HEK293 (cell line): ENCODE data around the gene EIF4EBP3.

Experiments
- CTCF ChIA-PET: fragments of 350-600 bp; formaldehyde crosslinking; extraction: SDS; loops from one replicate; lab custom pipeline; 2021; ENCODE audit warnings: antibody characterized with exemption; lab: Yijun Ruan, JAX
- POLR2A ChIA-PET: fragments of 300-600 bp; formaldehyde crosslinking; extraction: SDS; loops from one replicate; lab custom pipeline; 2020; ENCODE audit warnings: antibody characterized with exemption, inconsistent platforms; lab: Yijun Ruan, JAX
- H3K27ac ChIP-seq: fragments of 200-500 bp; sonication (Bioruptor generic); 2 replicates; pipeline ENCODE4 v1.5.1; 2014; ENCODE audit warnings: low read depth, low read length, control low read depth, inconsistent platforms; ENCODE audit errors: extremely low read depth
- H3K36me3 ChIP-seq, 2 experiments: fragments of 200-500 bp in 1 of 2; sonication (Bioruptor generic) in 1 of 2; 1 replicate in 1 of 2; 2 replicates in 1 of 2; pipeline ENCODE4 v1.5.1; 2014 to 2017; ENCODE audit warnings: inconsistent platforms in 2 of 2, low read length in 2 of 2; ENCODE audit not compliant: control insufficient read depth in 2 of 2, insufficient read depth in 1 of 2
- H3K4me1 ChIP-seq: fragments of 200-500 bp; sonication (Bioruptor generic); 2 replicates; pipeline ENCODE4 v1.5.1; 2014; ENCODE audit warnings: mild to moderate bottlenecking, low read length, inconsistent platforms; ENCODE audit not compliant: control insufficient read depth, insufficient read depth
- H3K4me3 ChIP-seq: 2 replicates; pipeline ENCODE4 v1.5.1; 2011; ENCODE audit warnings: low read depth, mild to moderate bottlenecking, control low read depth, low read length, moderate library complexity
- H3K9me3 ChIP-seq: fragments of 200-500 bp; sonication (Bioruptor generic); 2 replicates; pipeline ENCODE4 v1.5.1; 2014; ENCODE audit warnings: low read depth, low read length, inconsistent platforms; ENCODE audit not compliant: control insufficient read depth, insufficient read depth
- BCL6B ChIP-seq: fragments of 450-650 bp; formaldehyde crosslinking; IDR thresholded peaks from 2 replicates; pipeline ENCODE4 v1.5.1; 2017; ENCODE audit warnings: missing biosample characterization, missing genetic modification characterization
- HOXC10 ChIP-seq: sonication (generic); formaldehyde crosslinking; IDR thresholded peaks from 2 replicates; pipeline ENCODE4 v1.8.1; 2023; ENCODE audit warnings: mild to moderate bottlenecking, missing genetic modification reagents
- INSM2 ChIP-seq: fragments of 450-650 bp; formaldehyde crosslinking; IDR thresholded peaks from 2 replicates; pipeline ENCODE4 v1.5.1; 2016; ENCODE audit warnings: missing biosample characterization, missing genetic modification characterization
- OVOL3 ChIP-seq: fragments of 450-650 bp; formaldehyde crosslinking; IDR thresholded peaks from 2 replicates; pipeline ENCODE4 v1.5.1; 2016; ENCODE audit warnings: missing biosample characterization, missing genetic modification characterization
- SCRT2 ChIP-seq: fragments of 450-650 bp; formaldehyde crosslinking; IDR thresholded peaks from 2 replicates; pipeline ENCODE4 v1.5.1; 2016; ENCODE audit warnings: missing biosample characterization, missing genetic modification characterization
- TSHZ1 ChIP-seq: fragments of 450-650 bp; formaldehyde crosslinking; IDR thresholded peaks from 2 replicates; pipeline ENCODE4 v1.5.1; 2016; ENCODE audit warnings: missing biosample characterization, missing genetic modification characterization, borderline replicate concordance
- ZBTB11 ChIP-seq: fragments of 450-650 bp; formaldehyde crosslinking; conservative IDR thresholded peaks from 2 replicates; pipeline ENCODE4 v1.5.1; 2016; ENCODE audit warnings: low read depth, missing biosample characterization, missing genetic modification characterization
- ZBTB8A ChIP-seq: fragments of 450-650 bp; formaldehyde crosslinking; IDR thresholded peaks from 2 replicates; pipeline ENCODE4 v1.5.1; 2016; ENCODE audit warnings: missing biosample characterization, missing genetic modification characterization
- ZEB2 ChIP-seq: fragments of 450-650 bp; formaldehyde crosslinking; IDR thresholded peaks from 2 replicates; pipeline ENCODE4 v1.5.1; 2016; ENCODE audit warnings: missing biosample characterization, missing genetic modification characterization
- ZFHX2 ChIP-seq: fragments of 450-650 bp; formaldehyde crosslinking; conservative IDR thresholded peaks from 2 replicates; pipeline ENCODE4 v1.5.1; 2016; ENCODE audit warnings: missing biosample characterization, missing genetic modification characterization
- ZNF157 ChIP-seq: fragments of 450-650 bp; formaldehyde crosslinking; IDR thresholded peaks from 2 replicates; pipeline ENCODE4 v1.5.1; 2016; ENCODE audit warnings: missing biosample characterization, missing genetic modification characterization
- ZNF16 ChIP-seq: fragments of 450-650 bp; formaldehyde crosslinking; IDR thresholded peaks from 2 replicates; pipeline ENCODE4 v1.5.1; 2016; ENCODE audit warnings: low read depth, missing biosample characterization, missing genetic modification characterization
- ZNF174 ChIP-seq: fragments of 450-650 bp; formaldehyde crosslinking; IDR thresholded peaks from 2 replicates; pipeline ENCODE4 v1.5.0; 2017; ENCODE audit warnings: missing biosample characterization, mild to moderate bottlenecking, missing genetic modification characterization
- ZNF280C ChIP-seq: fragments of 450-650 bp; formaldehyde crosslinking; IDR thresholded peaks from 2 replicates; pipeline ENCODE4 v1.5.1; 2016; ENCODE audit warnings: missing biosample characterization, missing genetic modification characterization
- ZNF510 ChIP-seq: fragments of 450-650 bp; formaldehyde crosslinking; IDR thresholded peaks from 2 replicates; pipeline ENCODE4 v1.5.1; 2018; ENCODE audit warnings: mild to moderate bottlenecking, missing genetic modification characterization, missing biosample characterization; ENCODE audit not compliant: insufficient replicate concordance
- ZNF571 ChIP-seq: fragments of 450-650 bp; formaldehyde crosslinking; IDR thresholded peaks from 2 replicates; pipeline ENCODE4 v1.5.0; 2017; ENCODE audit warnings: missing biosample characterization, missing genetic modification characterization
- ZNF596 ChIP-seq: fragments of 450-650 bp; IDR thresholded peaks from 2 replicates; pipeline ENCODE4 v1.5.0; 2018; ENCODE audit warnings: missing biosample characterization, mild to moderate bottlenecking, missing genetic modification characterization, moderate library complexity
- ZNF626 ChIP-seq: fragments of 450-650 bp; sonication (Bioruptor Pico); formaldehyde crosslinking; IDR thresholded peaks from 2 replicates; pipeline ENCODE4 v1.5.1; 2018; ENCODE audit warnings: missing biosample characterization, missing genetic modification characterization, inconsistent platforms
- ZNF677 ChIP-seq: fragments of 450-650 bp; IDR thresholded peaks from 2 replicates; pipeline ENCODE4 v1.5.0; 2018; ENCODE audit warnings: missing biosample characterization, mild to moderate bottlenecking, missing genetic modification characterization, moderate library complexity

The EIF4EBP3 gene

GRCh38 chr5:140555747-140556312 is 8.4 kb downstream of the EIF4EBP3 start:
- Histone ChIP-seq H3K27ac (no peak overlapping the region), H3K4me3 (peak overlapping the region; percentile 90)
- POLR2A ChIA-PET = interaction anchor here (1.1 to 1.2 kb wide), 2 partner anchors 8 to 155 kb away, joined by 3 to 4 read pairs; partner anchors contain the start of gene APBB3

More at GRCh38 chr5:140555747-140556312, 8.4 kb downstream of the EIF4EBP3 start:
- no peak for TF ChIP-seq INSM2 (tag by site-specific recombination)
- no peak for TF ChIP-seq ZBTB8A (tag by site-specific recombination)
- TF ChIP-seq ZNF16 (tag by site-specific recombination) = no peak
- no peak for TF ChIP-seq ZBTB11 (tag by site-specific recombination)
- no peak for TF ChIP-seq ZNF596 (tag by site-specific recombination)
- no peak for TF ChIP-seq TSHZ1 (tag by site-specific recombination)
- no peak for TF ChIP-seq ZFHX2 (tag by site-specific recombination)
- TF ChIP-seq SCRT2 = no peak
- no peak for TF ChIP-seq ZNF510 (tag by site-specific recombination)
- TF ChIP-seq OVOL3 (tag by site-specific recombination) = no peak
- no peak for TF ChIP-seq ZEB2
- no peak for TF ChIP-seq HOXC10 (CRISPR knock-in tag)
- no peak for TF ChIP-seq ZNF174 (tag by site-specific recombination)
- no peak for TF ChIP-seq ZNF157 (tag by site-specific recombination)
- no peak for TF ChIP-seq ZNF571 (tag by site-specific recombination)
- no peak for TF ChIP-seq ZNF280C (tag by site-specific recombination)
- TF ChIP-seq BCL6B = no peak
- no peak for TF ChIP-seq ZNF677
- no peak for TF ChIP-seq ZNF626 (tag by site-specific recombination)
- no peaks in the 10 kb centered on the region for H3K9me3 ChIP-seq
- H3K36me3 ChIP-seq = peaks cover 0 to 58% of the 10 kb centered on the region in 2 experiments; a peak in 2 of 3 replicates
- H3K4me1 ChIP-seq = 0 out of 2 replicates have a peak, but pooled peaks cover 4% of the 10 kb centered on the region
- CTCF ChIA-PET = interaction anchor here (0.8 to 2.9 kb wide), 2 partner anchors 80 to 182 kb away, joined by 5 to 11 read pairs; no protein-coding TSS in a partner anchor
